Urinary bladder (tissue), 4 donors: ENCODE results near the gene LMOD3. TPM values are rescaled to one million over a fixed set of nuclear protein-coding genes. Genes with fewer than 3 reads are reported as not detected.
A peak's percentile ranks its signal among the peaks of the same experiment; 100 is the strongest.

Experiments used
- DNase-seq: peaks from one replicate; pipeline ENCODE4 v3.0.0-alpha.2; 2015; ENCODE audit errors: extremely low spot score
- H3K27ac ChIP-seq: one replicate; pipeline ENCODE4 v1.5.1; 2013; ENCODE audit warnings: low read depth, mild to moderate bottlenecking, moderate library complexity
- H3K36me3 ChIP-seq: one replicate; pipeline ENCODE4 v1.6.1; 2013; ENCODE audit warnings: mild to moderate bottlenecking, moderate library complexity; ENCODE audit not compliant: insufficient read depth
- H3K4me1 ChIP-seq: one replicate; pipeline ENCODE4 v1.6.1; 2013; ENCODE audit warnings: mild to moderate bottlenecking, moderate library complexity; ENCODE audit not compliant: insufficient read depth
- H3K4me3 ChIP-seq: one replicate; pipeline ENCODE4 v1.5.1; 2013; ENCODE audit warnings: low read depth, low read length
- WGBS: extraction: QIAGEN DNeasy Blood & Tissue Kit; methylation state at CpG from one replicate; pipeline ENCODE4 v1.1.7; 2013; 5-methylcytosine and 5-hydroxymethylcytosine counted together
- polyA plus RNA-seq: library from polyadenylated mRNA; stranded (reverse); fragments of 200-250 nt; gene quantifications from one replicate; pipeline ENCODE4 v1.2.3, GENCODE V29; 2013
- total RNA-seq: library from RNA; depleted of rRNA; stranded (reverse); fragments of >200 nt; gene quantifications from one replicate; pipeline ENCODE4 v1.2.3, GENCODE V29; 2014
- donor health status: healthy with polysubstance abuse.
- donor health status: healthy.

Gene LMOD3
- total and polyA plus RNA-seq, 2 donors = 0.65 to 3.0 TPM

DNA sequence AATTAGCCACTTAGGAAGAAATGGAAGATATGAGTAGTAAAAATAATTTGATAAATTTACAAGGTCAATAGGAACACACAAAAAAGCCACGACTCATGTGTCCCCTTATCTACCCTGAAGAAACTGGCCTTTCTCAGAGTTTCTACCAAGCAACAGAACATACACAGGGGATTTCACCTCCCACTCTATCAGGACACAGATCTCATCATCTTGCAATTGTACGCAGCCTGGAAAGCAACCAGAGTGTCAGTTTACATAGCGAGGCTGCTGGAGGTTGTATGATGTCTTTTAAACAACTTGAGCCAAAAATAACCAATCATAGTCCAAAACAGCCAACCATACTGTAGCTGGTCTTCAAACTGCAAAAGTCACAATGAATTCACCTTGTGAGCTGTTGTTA lies 19.7 kb upstream of the LMOD3 start:
- DNase-seq = no peak
- H3K36me3 ChIP-seq = no peaks in the 10 kb centered on the region
- H3K4me1 ChIP-seq = no peaks in the 10 kb centered on the region
- no peak overlapping the region for H3K27ac ChIP-seq
- no peak overlapping the region for H3K4me3 ChIP-seq
- WGBS = 20% methylated on average over 3 of the region's 3 CpGs

DNA sequence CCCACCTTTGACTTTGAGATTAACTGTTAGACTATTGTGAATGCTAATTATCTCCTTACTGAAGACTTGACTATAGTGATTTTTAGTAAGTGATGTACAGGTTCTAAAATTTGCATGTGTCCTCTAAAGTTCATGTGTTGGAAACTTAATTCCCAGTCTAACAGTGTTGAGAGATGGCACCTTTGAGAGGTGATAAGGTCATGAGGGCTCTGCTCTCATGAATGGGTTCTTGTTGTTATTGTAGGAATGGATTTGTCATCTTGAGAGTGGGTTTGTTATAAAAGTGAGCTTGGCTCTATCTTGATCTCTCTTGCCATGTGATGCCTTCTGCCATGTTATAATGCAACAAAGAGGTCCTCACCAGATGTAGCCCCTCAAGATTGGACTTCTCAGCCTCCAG lies 18.9 kb upstream of the LMOD3 start:
- no peak overlapping the region for H3K27ac ChIP-seq
- H3K36me3 ChIP-seq = no peaks in the 10 kb centered on the region
- no peak overlapping the region for H3K4me3 ChIP-seq
- no peaks in the 10 kb centered on the region for H3K4me1 ChIP-seq
- no peak for DNase-seq

- no peaks in the 10 kb centered on the region for H3K4me1 ChIP-seq
- no peak for DNase-seq
- no peak overlapping the region for H3K27ac ChIP-seq
- no peak overlapping the region for H3K4me3 ChIP-seq
- no peaks in the 10 kb centered on the region for H3K36me3 ChIP-seq
- 87% methylated on average over 2 of the region's 2 CpGs for WGBS
Observed at GRCh38 chr3:69137412-69137811, 15.0 kb upstream of the LMOD3 start.

DNA sequence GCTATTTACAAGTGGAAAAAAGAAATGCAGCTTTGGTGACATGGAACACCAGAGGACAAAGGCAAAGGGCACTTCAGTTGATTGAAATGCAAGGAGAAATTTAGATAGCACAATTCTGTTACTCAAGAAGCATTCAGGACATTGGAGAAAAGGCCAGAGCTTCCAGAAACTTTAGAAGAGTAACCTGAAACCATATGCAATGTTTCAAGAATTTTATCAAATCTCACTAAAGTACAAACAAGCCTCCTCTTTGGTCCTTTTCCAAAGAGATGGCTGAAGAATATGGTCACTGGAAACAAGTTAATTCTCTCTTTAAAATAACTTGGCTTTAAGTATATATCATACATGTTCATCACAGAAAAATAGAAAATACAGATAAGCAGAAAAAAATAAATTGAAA lies 14.6 kb upstream of the LMOD3 start:
- Histone ChIP-seq H3K36me3 (no peaks in the 10 kb centered on the region), H3K4me1 (no peaks in the 10 kb centered on the region), H3K27ac (no peak overlapping the region), H3K4me3 (no peak overlapping the region)
- no peak for DNase-seq

DNA sequence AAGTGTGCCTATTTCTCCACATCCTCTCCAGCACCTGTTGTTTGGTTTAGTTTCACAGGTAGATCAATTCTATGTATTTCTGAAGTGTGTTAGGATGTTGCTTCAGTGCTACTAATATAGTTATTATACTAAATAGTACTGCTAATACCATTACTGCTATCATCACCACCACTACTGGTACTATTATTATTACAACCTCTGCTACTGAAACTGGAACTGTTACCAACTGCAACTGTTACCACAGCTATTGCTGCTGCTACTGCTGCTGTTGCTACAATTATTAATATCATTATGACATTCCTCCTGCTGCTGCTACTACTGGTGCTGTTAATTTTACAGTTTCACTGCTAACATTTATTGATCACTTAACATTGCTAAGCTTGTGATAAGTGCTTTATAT lies 8.3 kb upstream of the LMOD3 start:
- no peak for DNase-seq
- no peak overlapping the region for H3K27ac ChIP-seq
- no peak overlapping the region for H3K4me3 ChIP-seq
- H3K36me3 ChIP-seq = no peaks in the 10 kb centered on the region
- no peaks in the 10 kb centered on the region for H3K4me1 ChIP-seq

DNA sequence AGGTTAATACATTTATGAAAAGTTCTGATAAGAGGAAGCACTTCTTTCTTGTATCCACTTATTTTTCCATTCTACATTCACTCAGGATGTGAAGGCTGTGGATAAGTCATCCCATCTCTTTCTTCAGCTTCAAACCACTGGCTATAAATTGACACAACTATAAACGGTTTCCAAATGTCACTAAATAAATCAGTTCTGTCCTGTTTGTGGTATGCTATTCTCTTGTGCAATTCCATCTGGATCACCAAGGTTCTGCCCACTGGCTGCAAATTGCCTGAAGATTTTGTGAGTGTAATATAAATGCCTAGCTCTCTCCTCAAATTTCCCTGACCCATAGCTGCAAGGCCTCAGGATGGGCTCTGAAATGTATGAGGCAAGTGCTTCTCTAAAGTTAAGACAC lies 7.1 kb upstream of the LMOD3 start:
- Histone ChIP-seq H3K4me1 (no peaks in the 10 kb centered on the region), H3K36me3 (no peaks in the 10 kb centered on the region), H3K27ac (no peak overlapping the region), H3K4me3 (no peak overlapping the region)
- WGBS = 29% methylated on average over 1 of the region's 1 CpG
- DNase-seq = no peak

DNA sequence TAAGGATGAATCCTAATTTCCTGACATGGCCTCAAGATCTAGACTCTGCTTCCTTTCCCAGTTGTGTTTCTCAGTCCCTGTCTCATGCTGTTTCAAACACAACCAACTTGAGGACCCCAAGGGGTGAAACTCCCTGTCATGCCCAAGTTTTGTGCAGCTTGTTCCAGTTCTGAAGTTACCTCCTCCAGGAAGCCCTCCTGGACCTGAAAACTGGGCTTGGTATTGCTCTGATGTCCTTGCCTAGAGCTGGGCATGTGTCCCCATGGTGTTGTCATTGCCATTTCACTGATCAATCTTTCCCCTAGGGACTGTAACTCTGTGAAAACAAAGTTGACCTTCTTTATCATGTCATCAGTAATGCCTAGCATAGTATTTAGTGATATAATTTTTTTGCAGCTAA lies 6.1 kb upstream of the LMOD3 start:
- Histone ChIP-seq H3K4me1 (no peaks in the 10 kb centered on the region), H3K4me3 (no peak overlapping the region), H3K27ac (no peak overlapping the region), H3K36me3 (no peaks in the 10 kb centered on the region)
- DNase-seq = no peak

DNA sequence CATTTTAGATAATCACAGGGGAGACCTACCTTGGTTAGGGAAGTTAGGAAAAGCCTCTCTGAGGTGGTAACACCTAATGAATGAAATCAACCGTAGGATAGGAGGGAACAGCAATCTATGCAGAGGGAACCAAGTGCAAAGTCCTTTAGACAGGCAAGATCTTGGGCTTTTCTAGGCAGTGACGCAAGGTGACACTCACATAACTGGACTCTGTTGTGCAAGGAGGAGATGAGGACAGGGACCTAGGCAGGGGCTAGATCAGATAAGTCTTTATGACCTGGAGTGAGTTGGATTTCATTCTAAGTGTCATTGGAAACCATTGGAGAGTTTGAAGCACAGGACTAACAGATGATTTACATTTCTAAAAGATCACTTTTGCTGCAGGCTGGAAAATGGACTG lies 4.6 kb upstream of the LMOD3 start:
- Histone ChIP-seq H3K4me3 (no peak overlapping the region), H3K27ac (no peak overlapping the region), H3K4me1 (no peaks in the 10 kb centered on the region), H3K36me3 (no peaks in the 10 kb centered on the region)
- no peak for DNase-seq
- WGBS = 92% methylated on average over 2 of the region's 2 CpGs

- Histone ChIP-seq H3K36me3 (no peaks in the 10 kb centered on the region), H3K4me3 (no peak overlapping the region), H3K4me1 (no peaks in the 10 kb centered on the region), H3K27ac (no peak overlapping the region)
- 74% methylated on average over 3 of the region's 3 CpGs for WGBS
- no peak for DNase-seq
Observed at GRCh38 chr3:69126216-69126615, 3.8 kb upstream of the LMOD3 start.

- WGBS = 43% methylated on average over 8 of the region's 8 CpGs
- H3K4me1 ChIP-seq = no peaks in the 10 kb centered on the region
- H3K4me3 ChIP-seq = no peak overlapping the region
- no peak for DNase-seq
- no peak overlapping the region for H3K27ac ChIP-seq
- H3K36me3 ChIP-seq = no peaks in the 10 kb centered on the region
Observed at GRCh38 chr3:69121950-69122349, 445 bp downstream of the LMOD3 start.

GRCh38 chr3:69121513-69121912 lies 882 bp downstream of the LMOD3 start:
- H3K27ac ChIP-seq = no peak overlapping the region
- H3K4me3 ChIP-seq = no peak overlapping the region
- 73% methylated on average over 6 of the region's 6 CpGs for WGBS
- DNase-seq = no peak
- no peaks in the 10 kb centered on the region for H3K4me1 ChIP-seq
- H3K36me3 ChIP-seq = no peaks in the 10 kb centered on the region

- DNase-seq = peak; percentile 49
- H3K36me3 ChIP-seq = no peaks in the 10 kb centered on the region
Observed at GRCh38 chr3:69120879-69121464, 1.4 kb downstream of the LMOD3 start.

DNA sequence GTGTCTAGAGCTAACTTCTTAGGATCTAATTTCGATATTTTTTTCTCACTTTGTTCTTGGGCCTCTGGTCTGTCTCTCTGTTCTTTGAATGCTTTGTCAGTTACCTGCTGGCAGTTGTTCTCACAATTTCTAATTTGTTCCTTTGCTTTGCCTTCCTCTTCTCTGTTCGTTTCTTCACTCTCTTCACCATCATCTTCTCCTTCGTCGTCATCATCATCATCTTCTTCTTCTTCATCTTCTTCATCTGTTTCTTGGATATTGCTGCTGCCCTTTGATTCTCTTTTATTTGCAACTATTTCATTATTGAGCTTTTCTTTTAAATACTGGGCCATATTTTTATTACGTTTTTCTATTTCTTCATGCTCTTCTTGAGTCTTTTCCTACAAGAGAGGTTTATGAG lies 2.7 kb downstream of the LMOD3 start:
- no peaks in the 10 kb centered on the region for H3K4me1 ChIP-seq
- DNase-seq = no peak
- no peak overlapping the region for H3K4me3 ChIP-seq
- 95% methylated on average over 5 of the region's 5 CpGs for WGBS
- H3K27ac ChIP-seq = no peak overlapping the region
- H3K36me3 ChIP-seq = no peaks in the 10 kb centered on the region

More at GRCh38 chr3:69120879-69121464, 1.4 kb downstream of the LMOD3 start:
- 8% methylated on average over 1 of the region's 1 CpG for WGBS
- no peaks in the 10 kb centered on the region for H3K4me1 ChIP-seq
- no peak overlapping the region for H3K4me3 ChIP-seq
- H3K27ac ChIP-seq = no peak overlapping the region

GRCh38 chr3:69119138-69119537 lies 3.3 kb downstream of the LMOD3 start:
- no peak for DNase-seq
- WGBS = 91% methylated on average over 6 of the region's 6 CpGs
- Histone ChIP-seq H3K4me3 (no peak overlapping the region), H3K27ac (no peak overlapping the region), H3K4me1 (no peaks in the 10 kb centered on the region), H3K36me3 (no peaks in the 10 kb centered on the region)

DNA sequence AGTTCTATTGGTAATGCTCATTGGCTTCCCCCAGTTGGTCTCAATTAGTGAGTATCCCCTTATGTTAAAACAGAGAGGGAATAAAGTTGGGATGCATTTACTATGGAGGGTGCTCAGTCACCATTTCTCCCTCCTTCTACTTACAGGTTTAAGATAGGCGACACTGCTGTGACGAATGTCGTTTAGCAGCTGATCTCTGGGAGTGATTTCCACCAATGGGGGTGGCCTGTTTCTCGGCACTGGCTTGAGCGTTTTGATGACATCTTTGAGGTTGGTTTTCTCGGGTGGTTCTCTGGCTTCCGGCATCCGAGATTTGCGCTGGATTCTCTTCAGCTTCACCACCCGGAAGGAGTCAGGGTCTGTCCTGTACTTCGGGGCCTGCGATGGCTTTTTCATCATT lies 3.8 kb downstream of the LMOD3 start:
- no peaks in the 10 kb centered on the region for H3K4me1 ChIP-seq
- no peak overlapping the region for H3K27ac ChIP-seq
- no peak for DNase-seq
- H3K4me3 ChIP-seq = no peak overlapping the region
- H3K36me3 ChIP-seq = no peaks in the 10 kb centered on the region
- WGBS = 97% methylated on average over 12 of the region's 12 CpGs
